ENCODE data around the gene LIF.

Gene LIF

DNA sequence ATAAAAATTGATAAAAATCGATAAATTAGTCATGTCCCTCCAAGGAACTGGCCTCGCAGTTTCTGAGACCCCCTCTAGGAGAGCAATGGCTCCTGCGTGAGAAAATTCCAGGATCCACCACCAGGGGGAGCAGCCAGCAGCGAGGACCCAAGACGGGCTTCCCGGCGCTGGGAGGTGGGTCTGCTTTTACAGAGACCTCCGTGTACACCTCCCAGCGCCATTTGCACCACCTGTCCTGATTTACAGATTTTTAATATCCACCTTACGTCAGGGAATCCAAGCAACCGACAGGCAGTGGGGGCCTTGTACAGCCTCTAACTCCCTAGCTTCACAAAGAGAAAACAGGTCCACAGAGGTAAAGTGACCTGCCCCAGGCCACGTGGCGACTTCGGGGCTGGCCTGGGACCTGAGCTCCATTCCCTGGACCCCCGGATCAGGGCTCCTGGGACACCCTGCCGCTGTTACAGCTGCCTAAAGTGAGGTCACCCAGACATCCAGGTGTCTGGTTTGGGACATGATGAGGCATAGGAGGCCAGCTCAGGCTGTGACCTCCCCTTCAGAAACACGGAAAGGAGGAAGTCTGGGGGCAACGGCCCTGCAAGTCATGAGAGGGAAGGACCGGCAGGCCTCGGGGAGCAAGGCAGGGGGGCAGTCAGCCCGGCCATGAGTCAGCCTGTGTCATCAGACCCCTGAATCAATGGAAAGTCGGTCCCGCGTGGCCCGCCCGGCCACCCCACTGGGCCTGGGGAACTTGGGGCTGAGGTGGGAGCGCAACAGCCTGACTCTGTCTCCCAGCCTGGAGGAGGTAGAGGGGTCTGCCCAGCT, 16.6 kb upstream of the LIF start:
- DNase-seq = peak; percentile 45

DNA sequence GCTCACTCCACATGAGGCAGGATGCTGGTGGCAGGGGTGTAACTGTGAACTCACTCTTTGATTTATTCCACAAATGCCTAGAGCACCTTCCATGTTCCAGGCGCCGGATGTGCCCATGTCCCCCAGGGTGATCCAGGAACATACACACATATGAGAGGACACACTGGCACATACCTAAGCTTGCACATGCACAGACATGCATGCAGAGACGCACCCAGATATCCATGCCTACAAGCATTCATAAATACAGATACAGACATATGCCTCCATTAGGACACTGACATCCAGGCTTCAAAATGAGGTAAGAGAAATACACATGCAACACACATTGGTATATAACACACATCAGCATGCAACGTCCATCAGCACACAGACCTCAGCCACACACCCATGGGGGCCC, 15.6 kb upstream of the LIF start:
- DNase-seq = no peak

DNA sequence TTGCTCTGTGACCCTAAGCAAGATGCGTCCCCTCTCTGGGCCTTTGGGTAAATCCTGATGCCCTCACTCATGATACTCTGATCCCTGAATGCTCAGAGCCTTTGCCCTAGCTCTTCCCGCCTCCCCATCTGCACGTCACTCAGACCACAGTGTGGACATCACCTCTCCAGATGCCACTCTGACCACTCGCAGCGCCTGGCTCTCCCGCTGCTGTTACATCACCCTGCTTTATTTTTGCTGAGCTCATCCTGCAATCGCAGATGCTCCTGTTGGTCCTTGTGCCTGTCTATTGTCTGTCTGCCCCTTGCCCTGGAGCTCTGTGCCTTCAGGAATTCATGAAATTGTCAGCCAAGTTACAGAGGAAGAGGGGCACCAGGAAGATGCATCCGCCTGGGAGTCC, 14.6 kb upstream of the LIF start:
- DNase-seq = no peak

DNA sequence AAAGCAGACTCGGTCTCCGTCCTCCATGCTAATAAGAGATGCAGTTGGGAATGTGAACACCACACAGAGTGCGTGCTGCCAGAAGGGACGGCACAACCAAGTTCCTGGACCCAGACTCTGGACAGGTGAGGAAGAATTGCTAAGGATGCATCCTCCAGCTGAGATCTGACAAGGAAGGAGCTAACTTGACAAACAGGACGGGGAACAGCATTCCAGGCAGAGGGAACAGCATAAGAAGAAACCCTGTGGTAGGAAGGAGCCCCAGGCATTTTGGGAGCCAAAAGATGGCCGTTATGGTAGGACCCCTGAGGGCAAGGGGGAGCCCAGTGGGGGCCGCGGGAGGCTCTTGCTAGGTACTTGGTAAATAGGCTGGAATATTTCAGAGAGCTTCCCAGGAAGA, 14.1 kb upstream of the LIF start:
- no peak for DNase-seq

DNA sequence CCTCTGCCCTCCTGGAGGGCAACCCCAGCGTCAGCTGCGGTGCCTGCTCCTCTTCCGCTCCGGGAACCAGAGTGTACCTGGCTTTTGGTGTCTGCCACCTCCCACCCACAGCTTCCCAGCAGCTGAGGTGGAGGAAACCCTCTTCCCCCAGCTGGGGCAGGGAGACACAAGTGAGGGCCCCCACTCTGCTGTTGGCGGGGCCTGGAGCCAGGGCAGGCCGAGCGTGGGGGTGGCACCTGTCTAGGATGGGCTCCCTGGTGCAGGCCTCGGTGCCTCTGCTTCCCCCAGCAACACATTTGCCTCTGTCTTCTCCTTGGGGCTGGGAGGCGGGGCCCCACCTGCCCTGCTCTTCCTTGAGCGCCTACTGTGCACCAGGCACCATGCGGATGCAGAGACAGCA, 13.7 kb upstream of the LIF start:
- no peak for DNase-seq

DNA sequence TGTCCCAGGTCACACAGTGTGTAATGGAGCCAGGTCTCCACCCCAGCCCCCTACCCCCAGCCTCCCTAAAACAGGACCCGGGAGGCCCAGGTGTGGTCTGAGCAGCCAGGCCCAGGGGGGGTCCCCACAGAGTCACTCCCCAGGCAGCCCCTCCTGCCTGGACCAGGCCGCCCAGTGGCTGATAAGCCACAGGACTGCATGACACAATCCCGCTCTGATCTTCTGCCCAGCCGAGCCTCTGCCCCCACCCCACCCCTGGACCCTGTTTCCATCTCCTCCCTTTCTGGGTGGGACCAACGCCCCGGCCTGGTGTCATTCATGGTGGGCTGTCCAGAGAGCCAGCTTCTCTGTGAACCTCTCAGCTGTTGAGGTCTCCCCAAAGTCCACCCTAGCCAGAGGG, 7.8 kb upstream of the LIF start:
- DNase-seq = no peak

DNA sequence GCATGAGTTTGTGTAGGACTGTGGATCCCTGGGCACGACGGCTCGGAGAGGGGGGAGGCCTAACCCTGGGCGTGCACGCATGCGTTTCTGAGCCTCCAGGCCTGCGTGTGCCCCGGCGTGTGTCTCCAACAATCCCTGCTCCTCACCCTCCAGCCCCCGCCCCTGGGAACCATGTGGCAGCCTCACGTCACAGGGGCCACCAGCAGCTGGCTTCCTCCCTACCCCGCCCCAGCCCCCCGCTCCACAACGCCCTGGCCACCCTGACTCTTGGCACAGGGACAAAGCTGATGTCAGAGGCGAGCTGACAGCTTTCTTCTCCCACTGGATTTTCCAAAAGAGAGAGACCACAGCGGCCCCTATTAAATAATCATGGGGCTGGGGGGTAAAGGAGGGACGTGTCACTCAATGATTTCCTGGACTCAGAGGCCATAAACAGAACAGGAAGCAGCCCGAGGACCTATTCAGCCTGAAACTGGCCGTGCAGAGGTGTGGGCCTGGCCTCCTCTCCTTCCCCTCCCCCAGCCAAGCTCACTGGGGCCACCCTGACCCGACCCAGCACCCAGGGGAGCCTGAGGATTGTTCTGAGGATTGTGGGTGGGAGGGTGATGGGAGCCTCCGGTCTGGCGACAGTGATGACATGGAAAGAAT, 6.8 kb upstream of the LIF start:
- no peak for DNase-seq

DNA sequence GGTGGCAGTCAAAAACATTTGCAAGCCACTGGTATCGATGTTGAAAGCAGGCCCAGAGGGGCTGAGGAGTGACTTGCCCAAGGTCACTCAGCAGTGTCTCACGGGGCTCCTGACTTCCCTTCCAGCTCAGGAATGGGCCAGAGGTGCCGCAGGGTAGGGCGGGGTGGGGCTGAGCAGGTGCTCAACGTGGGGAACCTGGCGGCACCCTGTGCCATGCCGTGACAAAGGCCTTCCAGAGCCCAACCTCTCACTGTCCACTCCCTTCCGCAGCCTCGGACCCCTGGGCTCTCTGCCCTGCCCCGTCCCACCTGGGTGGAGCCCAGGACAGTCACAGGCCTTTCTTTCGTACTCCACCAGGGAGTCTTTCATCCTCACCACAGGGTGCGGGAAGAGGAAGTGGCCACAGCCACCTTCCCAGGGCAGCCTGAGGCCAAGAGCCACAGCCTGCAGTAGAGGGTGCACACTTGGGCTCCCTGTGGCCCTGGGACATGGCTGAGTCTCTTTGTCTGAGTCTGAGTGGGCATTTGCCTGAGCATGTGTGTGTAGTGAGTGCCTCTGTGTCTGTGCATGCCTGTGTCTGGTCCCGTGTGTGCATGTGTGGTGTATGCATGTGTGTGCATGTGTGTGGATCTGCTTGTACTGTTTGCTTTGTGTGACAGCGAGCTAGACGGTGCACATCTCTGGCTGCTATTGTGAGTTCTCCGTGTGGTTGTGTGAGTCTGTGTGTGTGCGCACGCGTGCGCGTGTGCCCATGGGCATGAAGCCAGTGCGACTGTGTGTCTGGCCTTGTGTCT, 6.0 kb upstream of the LIF start:
- DNase-seq = no peak

DNA sequence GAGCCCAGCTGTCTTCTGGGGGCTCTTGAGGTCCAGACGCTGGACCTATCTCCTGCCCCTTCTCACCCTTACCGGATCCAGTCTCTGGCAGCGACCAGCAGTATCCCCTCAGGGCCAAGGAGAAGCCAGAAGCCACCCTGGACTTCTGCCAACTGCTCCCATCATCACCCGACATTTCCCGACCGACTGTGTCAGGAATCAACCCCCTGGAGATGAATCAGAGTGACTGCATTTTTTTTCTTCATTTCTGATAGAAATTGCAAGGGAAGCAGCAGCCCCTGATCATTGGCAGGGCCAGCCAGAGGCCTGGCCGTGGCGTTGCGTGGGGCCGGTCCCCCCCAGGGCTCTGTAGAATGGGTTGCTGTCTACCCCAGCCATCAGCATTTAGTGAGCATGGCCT, 5.2 kb upstream of the LIF start:
- DNase-seq = no peak

DNA sequence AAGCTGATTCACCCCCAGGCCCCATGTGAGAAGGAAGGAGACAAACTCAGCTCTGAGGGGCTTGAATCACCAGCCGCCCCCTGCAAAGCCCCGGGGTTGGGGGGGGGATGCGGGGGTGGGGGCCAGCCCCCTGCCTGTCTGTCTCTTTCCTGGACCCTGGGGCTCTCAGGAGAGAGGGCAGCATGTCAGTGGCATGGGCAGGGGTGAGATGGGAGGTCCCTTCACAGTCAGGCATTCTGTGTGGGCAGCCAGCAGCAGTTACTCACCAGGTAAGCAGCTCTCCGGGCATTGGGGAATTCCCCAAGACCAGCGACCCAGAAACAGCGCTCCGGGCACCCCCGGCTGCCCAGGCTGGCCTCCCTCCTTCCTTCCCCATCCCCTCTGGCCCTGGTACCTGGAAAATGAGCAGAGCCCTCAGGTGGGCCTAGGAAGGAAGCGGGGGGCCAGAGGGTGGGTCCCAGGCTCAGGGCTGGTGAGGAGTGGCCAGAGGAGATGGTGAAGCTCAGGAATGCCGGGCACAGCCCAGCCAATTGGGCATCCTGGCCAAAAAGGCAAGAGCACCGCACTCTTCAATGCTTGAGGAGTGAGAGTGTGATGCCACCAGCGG, 4.2 kb upstream of the LIF start:
- DNase-seq = no peak

DNA sequence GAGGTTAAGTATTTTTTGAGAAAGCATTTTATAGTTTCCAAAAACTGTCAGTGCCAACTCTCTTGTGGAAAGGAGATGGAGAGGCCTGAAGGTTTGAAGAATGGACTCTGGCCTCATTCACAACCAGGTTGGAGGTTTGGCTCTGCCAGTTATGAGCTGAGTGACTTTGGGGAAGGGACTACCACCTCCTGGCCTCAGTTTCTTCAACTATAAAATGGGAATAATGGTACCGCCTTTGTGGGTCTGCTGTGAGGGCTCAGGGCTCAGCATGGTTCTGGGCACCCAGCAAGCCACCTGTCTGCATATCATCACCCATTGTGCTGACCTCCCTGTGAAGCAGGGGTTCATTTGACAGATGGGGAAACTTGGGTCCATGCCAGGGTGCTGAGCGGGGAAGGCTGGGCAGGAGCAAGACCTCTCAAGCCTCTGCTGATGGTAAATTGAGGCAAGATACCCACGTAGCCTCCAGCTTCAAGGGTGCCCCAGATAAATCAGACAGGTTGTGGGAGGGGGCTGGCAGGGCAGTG, 3.5 kb upstream of the LIF start:
- no peak for DNase-seq

DNA sequence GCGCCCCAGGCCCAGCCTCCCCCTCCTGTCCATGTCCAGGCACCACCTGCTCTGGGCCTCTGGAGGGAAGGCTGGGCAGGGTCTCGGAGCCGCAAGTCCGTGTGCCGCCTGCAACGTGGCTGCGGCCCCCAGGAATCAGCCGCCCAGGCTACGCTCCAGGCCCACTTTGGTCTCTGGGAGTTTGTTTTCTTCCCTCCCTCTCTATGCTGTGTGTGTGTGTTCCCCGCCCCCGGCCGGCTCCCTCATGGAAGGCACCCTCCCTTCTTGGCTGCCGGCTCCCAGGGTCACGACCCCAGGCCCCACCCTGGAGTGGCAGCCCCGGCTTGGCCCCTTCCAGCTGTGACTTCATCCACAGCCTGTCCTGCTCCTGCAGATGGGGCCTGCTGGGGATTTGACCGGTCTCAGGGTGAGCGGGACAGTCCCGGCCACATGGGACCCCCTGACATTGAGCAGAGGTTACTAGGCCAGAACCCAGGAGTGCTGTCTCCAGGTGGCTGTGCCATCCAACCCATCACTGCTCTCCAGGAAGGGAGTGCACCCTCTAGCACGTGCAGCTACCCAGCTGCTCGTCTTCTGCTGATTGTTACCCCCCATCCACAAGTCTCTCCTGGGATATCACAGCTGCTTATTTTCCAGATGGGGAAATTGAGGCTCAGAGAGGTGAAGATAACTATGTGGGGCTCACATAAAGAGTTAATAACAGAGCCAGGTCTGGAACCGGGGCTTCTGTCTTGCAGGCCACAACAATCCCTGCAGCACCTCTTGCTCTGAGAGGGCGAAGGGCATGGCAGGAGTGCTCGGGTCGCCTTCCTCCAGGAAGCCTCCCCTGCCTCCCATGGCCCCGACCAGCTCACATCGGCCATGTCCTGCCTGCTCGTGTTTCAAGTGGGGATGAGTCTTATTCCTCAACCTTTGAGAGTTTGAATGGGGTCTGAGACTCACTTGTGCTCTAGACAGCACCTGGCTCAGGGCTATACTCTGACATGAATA, 2.8 kb upstream of the LIF start:
- no peak for DNase-seq

DNA sequence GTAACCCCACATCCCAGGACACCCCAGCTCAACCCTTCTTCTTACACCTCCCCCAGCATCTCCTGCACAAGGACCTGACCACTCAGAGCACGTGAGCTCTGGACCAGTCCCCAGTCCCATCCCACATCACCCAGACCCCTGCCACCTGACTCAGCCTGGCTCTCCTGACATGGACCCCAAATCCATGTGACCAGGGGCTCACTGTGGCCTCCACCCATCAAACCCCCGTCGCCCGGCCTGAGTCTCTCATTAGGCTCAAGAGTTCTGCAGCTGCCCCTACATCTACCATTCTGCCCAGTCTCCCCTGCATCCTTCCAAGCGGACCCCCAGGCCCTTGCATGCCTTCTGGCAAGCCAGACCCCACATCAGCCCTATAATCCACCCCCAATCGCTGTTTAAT, 1.9 kb upstream of the LIF start:
- no peak for DNase-seq

DNA sequence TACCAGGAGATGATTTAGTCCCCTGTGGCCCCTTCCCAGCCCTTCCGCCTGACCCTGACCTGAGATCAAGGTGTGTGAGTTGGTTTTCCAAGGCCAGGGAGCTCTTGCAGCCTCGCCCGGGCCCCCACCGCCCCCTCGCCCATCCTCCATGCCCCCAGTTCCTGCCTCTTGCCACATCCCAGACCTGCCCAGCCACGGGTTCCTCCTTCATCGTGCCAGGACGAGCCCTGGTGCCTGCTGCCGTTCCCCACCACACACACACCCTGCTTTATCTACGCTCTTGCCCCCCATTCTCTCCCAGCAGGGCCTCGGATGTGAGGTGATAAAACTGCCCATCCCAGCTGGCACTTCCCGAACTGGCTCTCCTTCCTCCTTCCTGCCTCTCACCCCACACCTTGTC, 1.4 kb upstream of the LIF start:
- no peak for DNase-seq

DNA sequence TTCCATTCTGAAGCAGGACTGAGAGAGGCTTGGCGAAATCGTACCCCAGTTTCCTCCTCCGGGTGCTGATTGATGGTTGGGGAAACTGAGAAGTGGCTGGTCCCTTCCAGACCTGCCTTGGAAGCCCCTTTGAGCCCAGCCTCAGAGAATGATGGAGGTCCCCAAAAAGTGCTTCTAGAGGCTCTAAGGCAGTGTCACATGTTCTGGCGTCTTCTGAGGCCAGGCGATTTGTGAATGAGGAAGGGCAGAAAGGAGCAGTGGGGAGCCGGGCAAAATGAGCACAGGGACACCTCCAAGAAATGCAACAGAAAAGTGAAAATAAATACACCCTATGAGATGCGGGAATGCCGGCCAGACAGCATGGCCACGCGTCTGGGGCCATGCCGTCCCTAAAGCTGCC, 1.0 kb upstream of the LIF start:
- DNase-seq = no peak

DNA sequence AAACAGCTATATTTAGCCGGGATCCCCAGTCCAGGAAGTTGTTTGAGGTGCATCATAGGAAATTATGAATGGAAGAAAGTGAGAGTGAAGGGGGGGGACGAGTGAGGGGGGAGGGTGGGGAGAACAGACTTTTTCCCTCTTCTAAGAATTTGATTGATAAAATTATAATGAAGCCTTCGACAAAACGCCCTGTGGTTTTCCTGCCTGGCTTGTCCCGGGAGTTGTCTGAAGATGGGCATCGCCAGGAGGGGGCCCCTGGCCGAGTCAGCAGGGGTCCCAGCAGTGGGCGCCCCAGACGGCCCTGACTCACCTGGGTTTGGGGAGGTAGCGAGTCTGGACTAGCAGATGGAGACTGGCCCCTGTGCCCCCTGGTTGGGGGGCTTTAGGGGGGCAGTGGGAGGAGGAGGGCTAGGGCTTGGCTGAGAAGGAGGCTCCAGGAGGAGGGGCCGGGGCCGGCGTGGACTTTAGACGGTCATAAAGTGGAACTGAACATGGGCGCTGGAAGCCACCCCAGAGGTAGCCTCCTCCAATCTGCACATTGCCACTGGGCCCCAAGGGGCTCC, 336 bp upstream of the LIF start:
- DNase-seq = no peak

DNA sequence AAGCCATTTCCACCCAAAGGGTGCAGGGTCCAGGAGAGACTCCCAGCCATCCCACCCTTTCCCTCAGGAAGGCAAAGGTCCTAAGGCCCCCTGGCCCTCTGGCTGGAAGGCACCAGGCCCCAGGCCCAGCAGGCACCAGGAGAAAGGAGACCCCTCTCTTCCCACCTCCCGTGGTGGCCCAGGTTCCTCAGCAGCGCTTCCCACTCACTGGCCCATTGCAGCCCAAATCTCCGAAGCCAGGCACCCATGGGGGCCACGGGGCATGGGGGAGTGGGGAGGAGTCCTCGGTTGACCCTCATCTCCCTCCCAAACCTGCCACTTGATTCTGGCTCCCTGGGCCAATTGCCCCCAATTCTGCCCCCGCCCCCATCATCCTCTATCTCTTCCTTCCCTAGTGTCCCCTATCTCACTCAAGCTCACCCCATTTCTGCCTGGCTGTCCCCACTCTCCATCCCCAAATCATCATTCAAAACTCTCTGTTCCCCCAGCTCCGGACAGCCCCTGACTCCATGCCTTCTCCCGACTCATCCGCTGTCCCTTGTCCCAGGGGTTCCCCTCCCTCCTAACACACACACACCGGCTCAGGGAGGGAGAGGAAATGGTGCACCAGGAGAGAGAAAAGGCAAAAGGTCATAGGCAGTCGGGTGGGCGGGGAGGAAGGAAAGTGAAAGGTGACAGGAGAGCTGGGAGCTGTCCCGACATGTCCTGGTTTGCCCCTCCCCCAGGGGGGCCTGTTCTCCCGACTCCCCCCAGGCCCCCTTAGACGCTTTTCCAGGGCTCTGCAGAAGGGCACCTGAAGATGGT, 1.2 kb downstream of the LIF start:
- DNase-seq = no peak

DNA sequence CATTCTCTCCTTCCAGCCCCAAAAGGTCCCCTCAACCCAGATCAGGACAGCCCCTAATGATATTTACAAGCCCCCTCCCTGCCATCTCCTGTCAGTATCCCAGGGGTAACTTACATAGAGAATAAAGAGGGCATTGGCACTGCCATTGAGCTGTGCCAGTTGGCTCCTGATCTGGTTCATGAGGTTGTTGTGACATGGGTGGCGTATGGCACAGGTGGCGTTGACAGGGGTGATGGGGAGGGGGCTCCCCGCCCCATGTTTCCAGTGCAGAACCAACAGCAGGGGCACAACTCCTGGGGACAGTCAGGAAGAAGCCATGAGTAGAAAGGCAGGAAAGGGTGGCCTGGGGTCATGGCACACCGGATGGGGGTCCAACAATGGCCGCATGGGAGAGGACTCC, 1.9 kb downstream of the LIF start:
- DNase-seq = no peak

DNA sequence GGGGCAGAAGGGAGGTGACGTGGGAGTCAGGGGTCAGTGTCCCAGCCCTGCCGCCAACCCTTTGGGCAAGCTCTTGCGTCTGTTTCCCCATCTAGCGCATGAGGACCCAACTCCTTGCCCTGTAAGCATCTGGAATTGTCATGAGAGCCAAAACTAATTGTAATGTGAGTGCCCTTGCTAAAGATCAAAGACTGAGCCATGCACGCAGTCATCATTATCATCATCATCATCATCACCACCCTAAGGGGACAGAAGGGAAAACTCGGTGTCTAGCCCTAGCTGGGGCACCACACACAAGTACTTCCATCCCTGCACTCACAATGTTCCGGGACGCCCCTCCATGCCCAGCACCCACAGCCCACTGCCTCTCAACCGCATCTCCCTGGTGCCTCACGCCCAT, 2.5 kb downstream of the LIF start:
- no peak for DNase-seq

DNA sequence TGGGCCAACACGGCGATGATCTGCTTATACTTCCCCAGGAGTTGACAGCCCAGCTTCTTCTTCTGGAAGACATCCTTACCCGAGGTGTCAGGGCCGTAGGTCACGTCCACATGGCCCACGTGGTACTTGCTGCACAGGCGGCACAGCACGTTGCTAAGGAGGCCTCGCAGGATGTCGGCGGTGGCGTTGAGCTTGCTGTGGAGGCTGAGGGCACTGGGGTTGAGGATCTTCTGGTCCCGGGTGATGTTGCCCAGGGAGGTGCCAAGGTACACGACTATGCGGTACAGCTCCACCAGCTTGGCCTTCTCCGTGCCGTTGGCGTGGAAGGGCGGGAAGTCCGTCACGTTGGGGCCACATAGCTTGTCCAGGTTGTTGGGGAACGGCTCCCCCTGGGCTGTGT, 2.9 kb downstream of the LIF start:
- DNase-seq = no peak

Measured in NCI-H1436 (cell line).